ENCODE data around the gene CBR1. TPM values are rescaled to one million over a fixed set of nuclear protein-coding genes. Genes with fewer than 3 reads are reported as not detected.
"Not testable (repeated sequence)": the region's sequence is repeated elsewhere in the genome, so short reads cannot be mapped to it uniquely, and the experiment has no call there.

The CBR1 gene
- total RNA-seq, 1 donor from 2014 or later = 111 TPM

DNA sequence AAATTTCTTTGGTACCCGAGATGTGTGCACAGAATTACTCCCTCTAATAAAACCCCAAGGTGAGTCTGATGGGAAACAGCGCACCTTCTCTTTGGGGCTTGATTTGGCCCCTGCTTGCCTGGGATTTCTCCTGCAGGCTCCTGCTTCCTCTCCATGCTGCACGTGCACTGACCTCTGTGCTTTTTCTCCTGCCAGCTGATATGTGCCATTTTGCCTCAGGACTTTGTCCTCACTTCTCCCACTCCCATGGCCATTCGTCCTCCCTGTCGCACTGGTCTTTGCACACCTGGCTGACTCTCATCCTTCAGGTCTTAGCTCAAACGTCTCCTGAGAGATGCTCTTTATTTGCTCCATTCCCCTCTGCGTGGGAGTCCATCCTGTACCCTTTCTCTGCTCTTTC, 1.2 kb downstream of the CBR1 start:
- DNase-seq (ENCODE audit: low read depth) (no peak), FAIRE-seq (no peak)
- H3K36me3 ChIP-seq (ENCODE audit: control insufficient read depth, insufficient read depth, low read length) = peaks cover 11% of the 10 kb centered on the region
- TF ChIP-seq, protein P1, sequence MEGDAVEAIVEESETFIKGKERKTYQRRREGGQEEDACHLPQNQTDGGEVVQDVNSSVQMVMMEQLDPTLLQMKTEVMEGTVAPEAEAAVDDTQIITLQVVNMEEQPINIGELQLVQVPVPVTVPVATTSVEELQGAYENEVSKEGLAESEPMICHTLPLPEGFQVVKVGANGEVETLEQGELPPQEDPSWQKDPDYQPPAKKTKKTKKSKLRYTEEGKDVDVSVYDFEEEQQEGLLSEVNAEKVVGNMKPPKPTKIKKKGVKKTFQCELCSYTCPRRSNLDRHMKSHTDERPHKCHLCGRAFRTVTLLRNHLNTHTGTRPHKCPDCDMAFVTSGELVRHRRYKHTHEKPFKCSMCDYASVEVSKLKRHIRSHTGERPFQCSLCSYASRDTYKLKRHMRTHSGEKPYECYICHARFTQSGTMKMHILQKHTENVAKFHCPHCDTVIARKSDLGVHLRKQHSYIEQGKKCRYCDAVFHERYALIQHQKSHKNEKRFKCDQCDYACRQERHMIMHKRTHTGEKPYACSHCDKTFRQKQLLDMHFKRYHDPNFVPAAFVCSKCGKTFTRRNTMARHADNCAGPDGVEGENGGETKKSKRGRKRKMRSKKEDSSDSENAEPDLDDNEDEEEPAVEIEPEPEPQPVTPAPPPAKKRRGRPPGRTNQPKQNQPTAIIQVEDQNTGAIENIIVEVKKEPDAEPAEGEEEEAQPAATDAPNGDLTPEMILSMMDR (IDR thresholded peaks at IDR 0.05; ENCODE audit: insufficient read depth, low read length, severe bottlenecking) = no peak
- peak overlapping the region; percentile 96 for H3K4me3 ChIP-seq (ENCODE audit: low read depth, low read length)
- H3K27me3 ChIP-seq (ENCODE audit: control insufficient read depth, insufficient read depth, low read length) = no peaks in the 10 kb centered on the region

DNA sequence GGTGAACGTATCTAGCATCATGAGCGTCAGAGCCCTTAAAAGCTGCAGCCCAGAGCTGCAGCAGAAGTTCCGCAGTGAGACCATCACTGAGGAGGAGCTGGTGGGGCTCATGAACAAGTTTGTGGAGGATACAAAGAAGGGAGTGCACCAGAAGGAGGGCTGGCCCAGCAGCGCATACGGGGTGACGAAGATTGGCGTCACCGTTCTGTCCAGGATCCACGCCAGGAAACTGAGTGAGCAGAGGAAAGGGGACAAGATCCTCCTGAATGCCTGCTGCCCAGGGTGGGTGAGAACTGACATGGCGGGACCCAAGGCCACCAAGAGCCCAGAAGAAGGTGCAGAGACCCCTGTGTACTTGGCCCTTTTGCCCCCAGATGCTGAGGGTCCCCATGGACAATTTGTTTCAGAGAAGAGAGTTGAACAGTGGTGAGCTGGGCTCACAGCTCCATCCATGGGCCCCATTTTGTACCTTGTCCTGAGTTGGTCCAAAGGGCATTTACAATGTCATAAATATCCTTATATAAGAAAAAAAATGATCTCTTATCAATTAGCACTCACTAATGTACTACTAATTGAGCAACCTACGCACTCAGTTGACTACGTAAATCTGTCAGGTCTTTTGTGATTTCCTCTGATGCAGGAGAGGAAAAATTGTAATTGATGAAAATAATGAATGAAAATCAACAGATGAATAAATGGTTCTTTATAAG, 2.8 kb downstream of the CBR1 start:
- DNase-seq (ENCODE audit: low read depth) (no peak), FAIRE-seq (no peak)
- Histone ChIP-seq H3K27me3 (ENCODE audit: control insufficient read depth, insufficient read depth, low read length) (no peaks in the 10 kb centered on the region), H3K36me3 (ENCODE audit: control insufficient read depth, insufficient read depth, low read length) (peaks cover 11% of the 10 kb centered on the region), H3K4me3 (ENCODE audit: low read depth, low read length) (no peak overlapping the region)
- TF ChIP-seq, protein P1 (IDR thresholded peaks at IDR 0.05; ENCODE audit: insufficient read depth, low read length, severe bottlenecking) = no peak

DNA sequence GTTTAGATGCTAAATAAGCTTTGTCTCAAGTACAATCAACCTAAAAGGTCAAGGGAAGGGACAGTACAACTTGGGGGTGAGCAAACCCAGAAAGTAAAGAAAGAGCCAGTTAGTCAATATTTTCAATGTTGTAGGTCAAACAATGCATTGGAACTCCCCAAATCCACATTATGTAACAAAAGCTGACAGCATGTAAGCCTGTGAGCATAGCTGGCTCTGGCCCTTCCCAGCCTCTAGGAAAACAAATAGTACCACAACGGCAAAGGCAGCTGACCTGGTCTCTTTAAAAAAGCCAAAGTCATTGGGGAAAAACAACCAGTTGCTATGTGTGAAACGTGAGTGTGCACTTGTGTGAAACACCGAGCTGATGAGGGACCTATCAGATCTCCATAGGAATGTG, 3.4 kb downstream of the CBR1 start:
- FAIRE-seq = no peak
- no peak for DNase-seq (ENCODE audit: low read depth)
- Histone ChIP-seq H3K36me3 (ENCODE audit: control insufficient read depth, insufficient read depth, low read length) (peaks cover 11% of the 10 kb centered on the region), H3K27me3 (ENCODE audit: control insufficient read depth, insufficient read depth, low read length) (no peaks in the 10 kb centered on the region), H3K4me3 (ENCODE audit: low read depth, low read length) (no peak overlapping the region)
- TF ChIP-seq, protein P1 (IDR thresholded peaks at IDR 0.05; ENCODE audit: insufficient read depth, low read length, severe bottlenecking) = no peak

- peaks cover 11% of the 10 kb centered on the region for H3K36me3 ChIP-seq (ENCODE audit: control insufficient read depth, insufficient read depth, low read length)
- H3K4me3 ChIP-seq (ENCODE audit: low read depth, low read length); DNase-seq (ENCODE audit: low read depth); FAIRE-seq; H3K27me3 ChIP-seq (ENCODE audit: control insufficient read depth, insufficient read depth, low read length): not testable (repeated sequence)
These were observed 4.1 kb downstream of the CBR1 start for GRCh38 chr21:36073911-36074310.

DNA sequence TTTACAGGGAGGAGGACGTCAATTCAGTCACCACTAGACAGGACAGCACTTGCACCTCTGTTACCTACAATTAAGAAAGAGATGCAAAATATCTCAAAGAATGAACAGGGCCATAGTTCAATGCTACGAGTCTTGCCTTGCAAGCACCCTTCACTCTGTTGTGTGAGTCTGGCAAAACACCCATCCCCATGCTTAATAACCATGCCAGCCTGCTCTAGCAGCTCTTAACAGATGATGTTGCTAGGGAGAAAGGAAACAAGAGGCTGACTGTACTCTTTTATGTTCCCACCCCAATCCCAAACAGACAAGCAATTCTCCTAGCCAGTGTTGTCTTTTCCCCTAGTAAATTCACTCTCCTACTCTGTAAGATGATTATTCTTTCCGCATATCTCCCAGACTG, 5.3 kb downstream of the CBR1 start:
- TF ChIP-seq, protein P1 (IDR thresholded peaks at IDR 0.05; ENCODE audit: insufficient read depth, low read length, severe bottlenecking) = no peak
- FAIRE-seq = no peak
- DNase-seq (ENCODE audit: low read depth) = peak; percentile 45

DNA sequence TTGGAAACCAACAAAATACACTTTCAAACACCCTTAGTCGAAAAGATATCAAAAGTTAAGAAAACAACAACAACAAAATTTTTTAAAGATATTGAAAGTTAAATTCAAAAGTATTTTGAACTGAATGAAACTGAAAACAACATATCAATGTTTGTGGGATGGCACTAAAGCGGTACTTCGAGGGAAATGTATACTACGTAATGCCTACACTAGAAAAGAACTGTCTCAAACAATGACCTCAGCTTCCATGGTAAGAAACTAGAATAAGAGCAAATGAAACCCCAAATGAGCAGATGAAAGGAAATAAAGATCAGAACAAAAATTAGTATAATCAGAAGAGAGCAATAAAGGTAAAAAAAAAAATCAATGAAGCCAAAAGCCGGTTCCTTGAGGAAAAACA, 6.1 kb downstream of the CBR1 start:
- no peaks in the 10 kb centered on the region for H3K27me3 ChIP-seq (ENCODE audit: control insufficient read depth, insufficient read depth, low read length)
- no peak overlapping the region for H3K4me3 ChIP-seq (ENCODE audit: low read depth, low read length)
- TF ChIP-seq, protein P1 (IDR thresholded peaks at IDR 0.05; ENCODE audit: insufficient read depth, low read length, severe bottlenecking) = no peak
- peaks cover 10% of the 10 kb centered on the region for H3K36me3 ChIP-seq (ENCODE audit: control insufficient read depth, insufficient read depth, low read length)
- no peak for FAIRE-seq
- no peak for DNase-seq (ENCODE audit: low read depth)

More for the DNA sequence above, 5.3 kb downstream of the CBR1 start:
- no peaks in the 10 kb centered on the region for H3K27me3 ChIP-seq (ENCODE audit: control insufficient read depth, insufficient read depth, low read length)
- no peak overlapping the region for H3K4me3 ChIP-seq (ENCODE audit: low read depth, low read length)
- H3K36me3 ChIP-seq (ENCODE audit: control insufficient read depth, insufficient read depth, low read length) = peaks cover 11% of the 10 kb centered on the region

All from bronchial epithelial cell (primary cell).